ENCODE results near the gene LRRC72.

Gene LRRC72

GRCh38 chr7:16606704-16607103, 80.1 kb downstream of the LRRC72 start:
- no peak for TF ChIP-seq CTCF (conservative IDR thresholded peaks at IDR 0.05; ENCODE audit: control insufficient read depth, insufficient read depth, low read depth, low read length)
- H3K4me3 ChIP-seq (ENCODE audit: control insufficient read depth, low read depth, low read length) = no peak overlapping the region
- DNase-seq (ENCODE audit: low read depth) = no peak

- DNase-seq (ENCODE audit: low read depth) = peak; percentile 15
- no peak for TF ChIP-seq CTCF (conservative IDR thresholded peaks at IDR 0.05; ENCODE audit: control insufficient read depth, insufficient read depth, low read depth, low read length)
- no peak overlapping the region for H3K4me3 ChIP-seq (ENCODE audit: control insufficient read depth, low read depth, low read length)
These were observed 83.3 kb downstream of the LRRC72 start for GRCh38 chr7:16609842-16610450.

GRCh38 chr7:16611711-16612110, 85.1 kb downstream of the LRRC72 start:
- no peak for DNase-seq (ENCODE audit: low read depth)
- H3K4me3 ChIP-seq (ENCODE audit: control insufficient read depth, low read depth, low read length) = no peak overlapping the region
- no peak for TF ChIP-seq CTCF (conservative IDR thresholded peaks at IDR 0.05; ENCODE audit: control insufficient read depth, insufficient read depth, low read depth, low read length)

GRCh38 chr7:16615228-16615627, 88.6 kb downstream of the LRRC72 start:
- no peak for TF ChIP-seq CTCF (conservative IDR thresholded peaks at IDR 0.05; ENCODE audit: control insufficient read depth, insufficient read depth, low read depth, low read length)
- no peak overlapping the region for H3K4me3 ChIP-seq (ENCODE audit: control insufficient read depth, low read depth, low read length)
- no peak for DNase-seq (ENCODE audit: low read depth)

DNA sequence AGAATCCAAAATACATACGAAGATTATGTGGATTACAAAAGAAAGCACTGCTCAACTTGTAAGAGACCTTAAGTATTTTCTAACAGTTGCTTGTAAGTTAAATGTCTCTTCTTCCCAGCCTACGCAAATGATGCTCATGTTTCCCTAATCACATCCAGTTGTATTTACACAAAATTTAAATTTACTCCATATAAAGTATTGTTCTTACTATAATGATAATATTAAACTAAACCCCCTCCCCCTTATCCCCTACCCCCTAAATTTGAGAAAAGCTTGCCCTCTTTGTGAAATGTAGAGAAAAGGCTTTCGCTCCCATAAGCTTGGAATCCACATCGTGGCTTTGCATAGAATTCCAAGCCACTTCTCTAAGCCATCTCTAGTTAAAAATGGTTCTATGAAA, 89.5 kb downstream of the LRRC72 start:
- no peak overlapping the region for H3K4me3 ChIP-seq (ENCODE audit: control insufficient read depth, low read depth, low read length)
- no peak for TF ChIP-seq CTCF (conservative IDR thresholded peaks at IDR 0.05; ENCODE audit: control insufficient read depth, insufficient read depth, low read depth, low read length)
- DNase-seq (ENCODE audit: low read depth) = no peak

DNA sequence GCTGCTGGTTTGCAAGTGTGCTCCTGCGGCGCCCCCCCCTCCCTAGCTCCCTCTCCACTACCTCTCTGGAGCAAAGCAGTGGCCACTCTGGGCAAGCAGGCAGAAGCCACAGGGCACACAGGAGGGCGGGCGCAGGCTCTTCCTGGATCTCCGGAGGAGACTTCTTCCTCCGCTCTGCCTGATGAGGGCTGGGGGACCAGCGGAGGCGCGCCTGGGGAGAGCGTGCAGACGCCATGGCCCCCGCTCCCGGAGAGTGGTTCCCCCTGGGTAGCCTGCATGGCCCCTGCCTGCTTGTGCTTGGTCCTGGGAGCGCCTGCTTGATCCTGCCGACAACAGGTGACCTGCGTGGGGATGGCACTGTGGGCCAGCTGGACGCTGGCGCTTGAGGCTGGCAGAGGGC, 89.9 kb downstream of the LRRC72 start:
- no peak for TF ChIP-seq CTCF (conservative IDR thresholded peaks at IDR 0.05; ENCODE audit: control insufficient read depth, insufficient read depth, low read depth, low read length)
- DNase-seq (ENCODE audit: low read depth) = no peak
- no peak overlapping the region for H3K4me3 ChIP-seq (ENCODE audit: control insufficient read depth, low read depth, low read length)

DNA sequence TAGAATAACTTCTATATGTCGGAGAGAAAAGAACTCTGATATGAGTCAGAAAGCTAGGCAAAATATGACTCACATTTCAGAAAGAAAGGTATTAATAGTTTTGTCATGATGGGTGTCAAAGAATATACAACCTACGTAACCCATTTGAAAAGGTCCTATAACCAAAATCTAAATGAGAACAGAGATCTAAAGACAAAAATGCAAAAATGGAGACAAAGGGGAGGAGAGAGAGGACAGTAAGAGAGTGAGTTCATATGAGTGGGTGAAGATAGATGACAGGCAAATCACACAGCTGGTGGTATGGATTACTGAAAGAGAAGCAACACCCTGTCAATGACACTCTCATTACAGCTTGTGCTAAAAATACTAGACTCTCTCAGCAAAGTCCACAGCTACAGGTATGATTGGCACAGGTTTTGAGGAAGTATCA, 93.4 kb downstream of the LRRC72 start:
- DNase-seq (ENCODE audit: low read depth) = peak; percentile 17

More for the DNA sequence above, 93.4 kb downstream of the LRRC72 start:
- H3K4me3 ChIP-seq (ENCODE audit: control insufficient read depth, low read depth, low read length) = no peak overlapping the region
- TF ChIP-seq CTCF (conservative IDR thresholded peaks at IDR 0.05; ENCODE audit: control insufficient read depth, insufficient read depth, low read depth, low read length) = no peak
